ENCODE measurements around the gene ANAPC2.

ANAPC2 gene

DNA sequence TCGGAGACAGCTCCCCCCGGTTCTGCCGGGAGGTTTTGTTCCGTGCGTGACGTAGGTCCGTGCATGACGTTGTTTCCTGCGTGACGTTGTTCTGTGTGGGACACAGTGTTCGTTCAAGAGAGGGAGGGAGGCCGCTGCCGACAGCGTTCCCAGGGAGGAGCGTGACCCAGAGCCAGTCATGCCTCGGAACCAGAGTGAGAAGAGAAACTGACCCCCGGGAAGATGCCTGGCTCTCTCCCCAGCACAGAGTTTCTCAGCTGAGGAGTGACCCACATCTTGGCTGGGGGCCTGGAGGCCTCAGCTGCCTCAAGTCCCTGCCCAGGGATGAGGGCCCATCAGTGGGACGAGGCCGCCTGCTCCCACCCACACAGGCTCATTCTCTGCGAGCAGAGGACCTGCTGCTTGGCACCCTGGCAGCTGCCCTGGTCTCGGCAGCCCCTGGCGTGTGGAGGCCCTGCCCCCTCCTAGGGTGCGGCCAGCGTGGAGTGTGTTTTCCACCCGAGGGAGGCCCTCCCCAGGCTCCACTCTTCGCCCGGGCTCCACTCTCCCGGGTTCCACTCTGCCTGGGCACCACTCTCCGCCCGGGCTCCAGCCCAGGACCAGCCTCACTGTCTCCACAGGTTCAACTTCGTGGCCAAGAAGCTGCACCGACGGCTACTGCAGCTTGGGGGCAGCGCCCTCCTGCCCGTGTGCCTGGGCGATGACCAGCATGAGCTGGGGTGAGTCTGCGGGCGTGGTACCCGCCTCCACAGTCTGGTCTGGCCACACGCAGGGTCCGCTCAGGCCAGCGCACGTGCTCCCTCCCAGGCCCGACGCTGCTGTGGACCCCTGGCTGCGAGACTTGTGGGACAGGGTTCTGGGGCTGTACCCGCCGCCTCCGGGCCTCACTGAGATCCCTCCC is 25.1 kb upstream of the ANAPC2 start:
- no peak overlapping the region for H3K4me3 ChIP-seq
- H3K4me1 ChIP-seq = peaks cover 26 to 40% (median 31%) of the 10 kb centered on the region in 10 experiments
- H3K27me3 ChIP-seq = no peaks in the 10 kb centered on the region
- H3K27ac ChIP-seq = no peak overlapping the region
- no peak for TF ChIP-seq Cebpa-rat (IDR thresholded peaks at IDR 0.05)
- no peaks in the 10 kb centered on the region for H3K9me3 ChIP-seq (replicated peaks in 1 of 11)
- no peak overlapping the region for H3K4me2 ChIP-seq
- H3K9ac ChIP-seq = 0 out of 22 replicates have a peak overlapping the region, but pooled peaks of 1 of the 11 experiments have one; percentile 8
- H4K20me1 ChIP-seq = peaks cover 0 to 88% (median 15%) of the 10 kb centered on the region in 11 experiments; a peak in 13 of 22 replicates
- peaks cover 28 to 95% (median 54%) of the 10 kb centered on the region in 11 experiments; a peak in 21 of 22 replicates for H3K36me3 ChIP-seq

DNA sequence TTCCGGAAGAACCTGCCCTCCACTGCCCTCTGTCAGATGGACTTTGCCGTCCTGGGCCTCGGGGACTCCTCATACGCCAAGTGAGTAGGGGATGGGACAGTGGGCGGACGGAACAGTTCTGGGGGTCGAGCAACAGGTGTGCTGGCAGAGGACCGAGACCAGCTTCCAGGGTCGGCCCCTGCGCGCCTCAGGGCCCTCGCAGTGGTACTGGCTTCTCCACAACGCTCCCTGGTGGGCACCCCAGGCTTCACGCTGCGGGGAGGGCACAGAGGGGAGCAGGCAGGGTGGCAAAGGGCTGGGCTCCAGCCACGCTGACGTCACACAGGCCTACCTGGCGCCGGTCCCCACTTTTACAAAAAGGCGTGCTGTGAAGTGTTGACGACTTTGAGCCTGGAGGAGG is 24.2 kb upstream of the ANAPC2 start:
- Histone ChIP-seq H3K36me3 (peaks cover 32 to 92% (median 56%) of the 10 kb centered on the region in 11 experiments; a peak in 21 of 22 replicates), H3K9ac (peak overlapping the region in 2 of 11 experiments; percentile 30 to 50; a peak in 2 of 22 replicates), H3K27ac (no peak overlapping the region), H3K27me3 (no peaks in the 10 kb centered on the region), H3K9me3 (replicated peaks in 1 of 11) (no peaks in the 10 kb centered on the region), H4K20me1 (peaks cover 0 to 79% (median 15%) of the 10 kb centered on the region in 11 experiments; a peak in 13 of 22 replicates), H3K4me1 (peaks cover 20 to 32% (median 23%) of the 10 kb centered on the region in 10 experiments), H3K4me2 (no peak overlapping the region), H3K4me3 (no peak overlapping the region)
- no peak for TF ChIP-seq Cebpa-rat (IDR thresholded peaks at IDR 0.05)

DNA sequence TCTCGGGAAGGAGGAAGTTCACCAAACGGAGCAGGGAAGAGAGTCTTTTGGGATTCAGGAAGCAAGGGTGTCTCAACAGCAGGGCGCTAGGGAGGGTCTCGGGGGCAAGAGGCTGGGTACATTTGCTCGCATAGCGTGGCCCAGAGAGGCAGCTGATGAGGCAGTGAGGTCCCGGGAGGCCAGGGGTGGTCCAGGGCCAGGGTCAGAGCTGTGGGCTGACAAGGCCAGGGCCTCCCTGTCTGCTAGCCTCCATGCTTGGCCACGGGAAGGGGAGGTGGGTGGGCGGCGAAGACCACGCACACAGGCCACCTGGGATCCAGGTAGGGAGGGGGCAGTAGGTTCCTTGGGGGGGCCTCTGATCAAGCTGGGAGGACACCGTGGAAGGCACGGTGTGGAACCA is 23.2 kb upstream of the ANAPC2 start:
- Histone ChIP-seq H4K20me1 (peaks cover 0 to 69% (median 13%) of the 10 kb centered on the region in 11 experiments; a peak in 10 of 22 replicates), H3K9ac (peak overlapping the region in 2 of 11 experiments; percentile 13 to 30; a peak in 3 of 22 replicates), H3K4me3 (no peak overlapping the region), H3K27me3 (no peaks in the 10 kb centered on the region), H3K9me3 (replicated peaks in 1 of 11) (no peaks in the 10 kb centered on the region), H3K27ac (no peak overlapping the region), H3K36me3 (peaks cover 38 to 96% (median 60%) of the 10 kb centered on the region in 11 experiments; a peak in 21 of 22 replicates), H3K4me2 (no peak overlapping the region), H3K4me1 (peaks cover 20 to 32% (median 23%) of the 10 kb centered on the region in 10 experiments)
- no peak for TF ChIP-seq Cebpa-rat (IDR thresholded peaks at IDR 0.05)

- peaks cover 0 to 48% (median 19%) of the 10 kb centered on the region in 11 experiments; a peak in 12 of 22 replicates for H4K20me1 ChIP-seq
- H3K27ac ChIP-seq = peak overlapping the region in 8 of 11 experiments; percentile 76 to 92 (median 90); a peak in 11 of 22 replicates
- peak overlapping the region; percentile 77 to 100 (median 92) for H3K4me3 ChIP-seq
- peak overlapping the region; percentile 84 to 97 (median 92); a peak in 21 of 22 replicates for H3K9ac ChIP-seq
- H3K9me3 ChIP-seq (replicated peaks in 1 of 11) = no peaks in the 10 kb centered on the region
- peaks cover 48 to 67% (median 57%) of the 10 kb centered on the region in 10 experiments for H3K4me1 ChIP-seq
- no peaks in the 10 kb centered on the region for H3K27me3 ChIP-seq
- peak overlapping the region; percentile 89 to 100 (median 99) for H3K4me2 ChIP-seq
- no peak for TF ChIP-seq Cebpa-rat (IDR thresholded peaks at IDR 0.05)
- H3K36me3 ChIP-seq = peaks cover 10 to 46% (median 27%) of the 10 kb centered on the region in 11 experiments; a peak in 16 of 22 replicates
These were observed 18.2 kb upstream of the ANAPC2 start for GRCh38 chr9:137206602-137207001.

DNA sequence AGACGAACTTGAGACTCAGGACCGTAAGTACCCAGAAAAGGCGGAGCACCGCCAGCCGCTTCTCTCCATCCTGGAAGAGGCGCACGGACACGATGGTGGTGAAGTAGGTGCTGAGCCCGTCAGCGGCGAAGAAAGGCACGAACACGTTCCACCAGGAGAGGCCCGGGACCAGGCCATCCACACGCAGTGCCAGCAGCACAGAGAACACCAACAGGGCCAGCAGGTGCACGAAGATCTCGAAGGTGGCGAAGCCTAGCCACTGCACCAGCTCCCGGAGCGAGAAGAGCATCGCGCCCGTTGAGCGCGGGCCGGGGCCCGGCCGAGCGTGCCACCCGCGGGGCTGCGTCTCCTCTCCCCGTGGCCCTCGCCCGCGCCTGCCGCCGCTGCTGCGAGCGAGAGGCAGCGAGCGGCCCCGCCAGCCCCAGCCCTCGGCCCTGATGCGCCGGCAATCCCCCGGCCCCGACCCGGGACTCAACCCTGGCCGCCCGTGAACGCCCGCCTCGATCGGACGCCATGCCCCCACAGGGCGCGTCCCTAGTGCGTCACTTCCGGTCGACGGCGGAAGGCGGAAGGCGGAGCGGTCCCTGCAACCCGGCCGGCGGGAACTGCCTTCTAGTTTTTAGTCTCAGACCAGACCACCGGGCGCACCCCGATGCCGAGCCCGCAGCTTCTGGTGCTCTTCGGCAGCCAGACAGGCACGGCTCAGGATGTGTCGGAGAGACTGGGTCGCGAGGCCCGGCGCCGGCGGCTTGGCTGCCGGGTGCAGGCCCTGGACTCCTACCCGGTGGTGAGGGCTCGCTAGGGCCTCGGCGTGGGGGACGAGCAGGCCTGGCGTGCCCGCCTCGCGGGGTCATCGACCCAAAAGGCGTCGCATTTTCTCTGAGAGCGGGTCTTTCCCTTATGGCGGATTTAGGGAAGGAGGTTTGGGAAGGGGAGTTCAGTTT is 17.0 kb upstream of the ANAPC2 start, which contains the start of the genes NDOR1 and TMEM203:
Gene NDOR1, plus strand, starts transcription at position 575 of the 944 bp plus-strand sequence. Its CDS starts 78 bp downstream, at position 653.
Gene TMEM203, minus strand, starts transcription at position 523 of the 944 bp plus-strand sequence. Its CDS starts 234 bp downstream, at position 289.
- no peak for TF ChIP-seq Cebpa-rat (IDR thresholded peaks at IDR 0.05)

GRCh38 chr9:137204731-137205125 is 16.4 kb upstream of the ANAPC2 start:
- Histone ChIP-seq H3K36me3 (peaks cover 5 to 28% (median 19%) of the 10 kb centered on the region in 11 experiments; a peak in 14 of 22 replicates), H3K4me1 (peaks cover 54 to 66% (median 59%) of the 10 kb centered on the region in 10 experiments), H3K4me2 (peak overlapping the region; percentile 89 to 100 (median 99)), H3K9me3 (replicated peaks in 1 of 11) (no peaks in the 10 kb centered on the region), H3K9ac (peak overlapping the region; percentile 84 to 97 (median 92)), H3K27me3 (no peaks in the 10 kb centered on the region), H4K20me1 (peaks cover 0 to 53% (median 21%) of the 10 kb centered on the region in 11 experiments; a peak in 12 of 22 replicates), H3K27ac (peak overlapping the region in 10 of 11 experiments; percentile 76 to 92 (median 87); a peak in 20 of 22 replicates), H3K4me3 (peak overlapping the region; percentile 77 to 100 (median 92))
- TF ChIP-seq Cebpa-rat (IDR thresholded peaks at IDR 0.05) = no peak

More for the DNA sequence above, 17.0 kb upstream of the ANAPC2 start, which contains the start of the genes NDOR1 and TMEM203:
- Histone ChIP-seq H3K27me3 (no peaks in the 10 kb centered on the region), H3K36me3 (peaks cover 10 to 35% (median 23%) of the 10 kb centered on the region in 11 experiments; a peak in 16 of 22 replicates), H3K4me3 (peak within 1 kb of the TSS; percentile 77 to 100 (median 92)), H3K4me1 (peaks cover 54 to 69% (median 60%) of the 10 kb centered on the region in 10 experiments), H3K9ac (peak within 1 kb of the TSS; percentile 84 to 97 (median 92)), H3K4me2 (peak within 1 kb of the TSS; percentile 89 to 100 (median 99)), H3K27ac (peak within 1 kb of the TSS; percentile 72 to 92 (median 85); a peak in 21 of 22 replicates), H4K20me1 (peaks cover 0 to 52% (median 19%) of the 10 kb centered on the region in 11 experiments; a peak in 10 of 22 replicates), H3K9me3 (replicated peaks in 1 of 11) (no peaks in the 10 kb centered on the region)

GRCh38 chr9:137202966-137203365 is 14.6 kb upstream of the ANAPC2 start:
- H3K4me2 ChIP-seq = peak overlapping the region; percentile 89 to 100 (median 99)

More at GRCh38 chr9:137202966-137203365, 14.6 kb upstream of the ANAPC2 start:
- no peak for TF ChIP-seq Cebpa-rat (IDR thresholded peaks at IDR 0.05)
- Histone ChIP-seq H3K36me3 (peaks cover 0 to 15% (median 8%) of the 10 kb centered on the region in 11 experiments; a peak in 6 of 22 replicates), H3K27me3 (no peaks in the 10 kb centered on the region), H3K4me3 (peak overlapping the region in 9 of 10 experiments; percentile 4 to 100 (median 40); a peak in 9 of 20 replicates), H3K4me1 (peaks cover 72 to 78% (median 75%) of the 10 kb centered on the region in 10 experiments), H4K20me1 (peaks cover 8 to 71% (median 29%) of the 10 kb centered on the region in 11 experiments; a peak in 21 of 22 replicates), H3K27ac (peak overlapping the region in 10 of 11 experiments; percentile 14 to 92 (median 40); a peak in 18 of 22 replicates), H3K9me3 (replicated peaks in 1 of 11) (no peaks in the 10 kb centered on the region), H3K9ac (peak overlapping the region; percentile 84 to 97 (median 92); a peak in 18 of 22 replicates)

All from BLaER1 treated with 17β-estradiol and CSF1 and Interleukin-3, amounts not matched to agents 10 nM and 100 nM (cell line).